Small intestine (tissue), 7 donors: ENCODE data around the gene OR2V2. TPM values are rescaled to one million over a fixed set of nuclear protein-coding genes. Genes with fewer than 3 reads are reported as not detected.
A peak's percentile ranks its signal among the peaks of the same experiment; 100 is the strongest.
"Not testable (repeated sequence)": the region's sequence is repeated elsewhere in the genome, so short reads cannot be mapped to it uniquely, and the experiment has no call there.

ENCODE experiments used
- DNase-seq, 2 donors: peaks; one replicate each; pipeline versions ENCODE4 v3.0.0 to v3.0.0-alpha.2; 2013
- FAIRE-seq: peaks from 2 replicates; lab custom pipeline; 2012; peaks lifted over from hg19 to GRCh38; lab: Jason Lieb, UNC
- H3K27ac ChIP-seq, 3 donors: one replicate each; pipeline ENCODE4 v1.5.1; 2013; ENCODE audit warnings: low read length in 2 of 3, mild to moderate bottlenecking in 2 of 3, control low read depth in 1 of 3, inconsistent platforms in 1 of 3, low read depth in 1 of 3, moderate library complexity in 1 of 3
- H3K27me3 ChIP-seq, 3 donors: one replicate each; pipeline ENCODE4 v1.6.1; 2013; ENCODE audit warnings: low read length in 3 of 3, inconsistent platforms in 1 of 3; ENCODE audit not compliant: control insufficient read depth in 3 of 3, insufficient read depth in 3 of 3
- H3K36me3 ChIP-seq, 3 donors: one replicate each; pipeline ENCODE4 v1.6.1; 2013; ENCODE audit warnings: low read length in 3 of 3, inconsistent platforms in 1 of 3, low read depth in 1 of 3, mild to moderate bottlenecking in 1 of 3, moderate library complexity in 1 of 3; ENCODE audit not compliant: control insufficient read depth in 3 of 3, insufficient read depth in 2 of 3
- H3K4me1 ChIP-seq, 3 donors: one replicate each; pipeline ENCODE4 v1.6.1; 2013; ENCODE audit warnings: low read length in 2 of 3, inconsistent platforms in 1 of 3, low read depth in 1 of 3, mild to moderate bottlenecking in 1 of 3, moderate library complexity in 1 of 3; ENCODE audit not compliant: control insufficient read depth in 3 of 3, insufficient read depth in 2 of 3
- H3K4me3 ChIP-seq, 3 donors: one replicate each; pipeline ENCODE4 v1.5.1; 2013; ENCODE audit warnings: low read length in 3 of 3, control low read depth in 1 of 3, inconsistent platforms in 1 of 3, low read depth in 1 of 3, mild to moderate bottlenecking in 1 of 3, moderate library complexity in 1 of 3
- H3K9me3 ChIP-seq, 2 donors: one replicate each; pipeline ENCODE4 v1.6.1; 2013; ENCODE audit warnings: low read depth in 1 of 2, low read length in 1 of 2; ENCODE audit not compliant: control insufficient read depth in 2 of 2, insufficient read depth in 1 of 2
- WGBS, 3 donors: extraction: QIAGEN DNeasy Blood & Tissue Kit; methylation state at CpG; one replicate each; pipeline ENCODE4 v1.1.7; 2013; 5-methylcytosine and 5-hydroxymethylcytosine counted together
- polyA plus RNA-seq, 4 donors: library from polyadenylated mRNA; stranded (reverse) in 3 of 4; unstranded in 1 of 4; fragments of 200-250 nt in 3 of 4; fragments of 120-200 nt in 1 of 4; gene quantifications; one replicate each; pipeline versions ENCODE4 v1.2.1 to v1.2.3, GENCODE V29; 2013
- donor health status: healthy with polysubstance abuse.
- donor health status: control.
- donor health status: control.
- donor health status: Bipolar disorder and iron deficiency.
- donor health status: healthy.

Gene OR2V2
- polyA plus RNA-seq, 4 donors, result not detected

DNA sequence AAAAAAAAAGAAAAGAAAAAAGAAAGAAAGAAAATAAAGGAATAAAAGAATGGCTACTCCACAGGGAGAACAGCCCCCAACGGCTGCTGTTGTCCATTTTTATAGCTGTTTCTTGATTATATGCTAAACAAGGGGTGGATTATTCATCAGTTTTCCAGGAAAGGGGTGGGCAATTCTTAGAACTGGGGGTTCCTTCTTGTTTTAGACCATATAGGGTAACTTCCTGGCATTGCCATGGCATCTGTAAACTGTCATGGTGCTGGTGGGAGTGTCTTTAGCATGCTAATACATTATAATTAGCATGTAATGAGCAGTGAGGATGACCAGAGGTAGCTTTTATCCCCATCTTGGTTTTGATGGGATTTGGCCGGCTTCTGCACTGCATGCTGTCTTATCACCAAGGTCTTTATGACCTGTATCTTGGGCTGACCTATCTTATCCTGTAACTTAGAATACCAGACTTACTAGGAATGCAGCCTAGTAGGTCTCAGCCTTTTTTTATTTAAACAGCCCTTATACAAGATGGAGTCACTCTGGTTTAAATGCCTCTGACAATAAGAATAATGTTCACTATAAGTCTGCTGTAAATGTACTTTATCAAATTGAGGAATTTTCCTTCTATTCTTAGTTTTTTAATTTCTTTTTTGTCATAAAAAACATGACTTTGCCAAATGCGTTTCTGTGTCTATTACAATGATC lies 29.0 kb downstream of the OR2V2 start:
- WGBS, 3 donors, result 33 to 60% (median 49%) methylated on average over 3 of the region's 3 CpGs
- DNase-seq, result no peak
- no peaks in the 10 kb centered on the region for H3K4me1 ChIP-seq
- peaks cover 0 to 41% (median 15%) of the 10 kb centered on the region in 3 donors for H3K27me3 ChIP-seq
- H3K4me3 ChIP-seq, result no peak overlapping the region
- no peaks in the 10 kb centered on the region for H3K9me3 ChIP-seq
- FAIRE-seq, result no peak
- no peaks in the 10 kb centered on the region for H3K36me3 ChIP-seq
- H3K27ac ChIP-seq, result no peak overlapping the region

- FAIRE-seq, result not testable (repeated sequence)
These were observed 30.2 kb downstream of the OR2V2 start for GRCh38 chr5:181177559-181177958.

GRCh38 chr5:181181650-181182565 lies 34.5 kb downstream of the OR2V2 start:
- H3K27ac ChIP-seq, result no peak overlapping the region
- H3K4me1 ChIP-seq, result no peaks in the 10 kb centered on the region
- no peak overlapping the region for H3K4me3 ChIP-seq
- H3K36me3 ChIP-seq, result no peaks in the 10 kb centered on the region
- H3K27me3 ChIP-seq, result peaks cover 0 to 19% (median 0%) of the 10 kb centered on the region in 3 donors
- WGBS, 3 donors, result 36 to 46% (median 43%) methylated on average over 25 of the region's 25 CpGs
- DNase-seq, result peak; percentile 73 to 76
- no peak for FAIRE-seq
- H3K9me3 ChIP-seq, result no peaks in the 10 kb centered on the region

More at GRCh38 chr5:181177559-181177958, 30.2 kb downstream of the OR2V2 start:
- not testable (repeated sequence) for H3K9me3 ChIP-seq, H3K4me1 ChIP-seq, DNase-seq, H3K27ac ChIP-seq, H3K36me3 ChIP-seq, H3K4me3 ChIP-seq
- WGBS, 3 donors, result 62 to 69% (median 63%) methylated on average over 14 of the region's 14 CpGs
- peaks cover 0 to 31% (median 13%) of the 10 kb centered on the region in 3 donors for H3K27me3 ChIP-seq

DNA sequence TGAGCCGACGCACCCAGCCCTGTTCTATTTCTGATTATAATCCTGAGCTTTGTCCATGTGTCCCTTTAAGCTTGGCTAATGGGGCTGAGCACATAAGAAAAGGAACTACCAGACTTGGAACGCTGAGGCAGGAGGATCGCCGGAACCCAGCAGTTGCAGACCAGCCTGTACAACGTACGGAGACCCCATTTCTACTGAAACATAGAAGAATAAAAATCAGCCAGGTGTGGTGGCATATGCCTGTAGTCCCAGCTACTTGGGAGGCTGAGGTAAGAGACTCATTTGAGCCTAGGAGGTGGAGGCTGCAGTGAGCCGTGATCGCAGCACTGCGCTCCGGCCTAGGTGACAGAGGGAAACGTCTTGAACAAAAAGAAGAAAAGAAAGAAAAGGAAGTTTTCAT lies 35.3 kb downstream of the OR2V2 start:
- FAIRE-seq (no peak), DNase-seq (no peak)
- Histone ChIP-seq H3K36me3 (no peaks in the 10 kb centered on the region), H3K4me3 (no peak overlapping the region), H3K9me3 (no peaks in the 10 kb centered on the region), H3K4me1 (peaks cover 0 to 1% (median 0%) of the 10 kb centered on the region in 3 donors), H3K27me3 (peaks cover 0 to 15% (median 0%) of the 10 kb centered on the region in 3 donors), H3K27ac (no peak overlapping the region)
- 53 to 72% (median 58%) methylated on average over 12 of the region's 12 CpGs for WGBS, 3 donors

- Histone ChIP-seq H3K36me3 (no peaks in the 10 kb centered on the region), H3K4me1 (peaks cover 0 to 3% (median 0%) of the 10 kb centered on the region in 3 donors), H3K27me3 (peaks cover 0 to 12% (median 0%) of the 10 kb centered on the region in 3 donors), H3K27ac (no peak overlapping the region), H3K4me3 (peak overlapping the region in 1 of 3 donors; percentile 47), H3K9me3 (no peaks in the 10 kb centered on the region)
- 68 to 78% (median 73%) methylated on average over 16 of the region's 16 CpGs for WGBS, 3 donors
- FAIRE-seq (no peak), DNase-seq (no peak)
These were observed 37.4 kb downstream of the OR2V2 start for GRCh38 chr5:181184845-181185216.

DNA sequence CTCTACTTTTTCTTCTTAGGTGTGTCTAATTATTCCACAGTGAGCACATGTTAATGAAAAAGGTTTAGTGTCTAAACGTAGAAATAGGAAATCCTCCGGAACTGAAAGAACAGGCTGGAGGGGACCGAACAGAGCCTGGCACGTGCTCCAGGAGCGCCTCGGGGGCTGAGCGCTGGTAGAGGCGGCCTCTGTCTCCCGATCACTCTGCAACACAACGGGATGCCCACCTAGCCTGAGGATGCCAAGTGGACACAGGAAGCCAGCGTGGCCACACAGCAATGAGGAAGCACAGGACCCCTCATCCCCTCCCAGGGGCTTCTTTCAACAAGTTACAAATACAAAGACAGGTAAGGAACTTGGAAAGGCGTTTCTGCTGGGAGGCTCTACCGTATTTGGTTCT lies 38.2 kb downstream of the OR2V2 start:
- Histone ChIP-seq H3K4me1 (peaks cover 0 to 3% (median 0%) of the 10 kb centered on the region in 3 donors), H3K27me3 (peaks cover 0 to 11% (median 0%) of the 10 kb centered on the region in 3 donors), H3K4me3 (no peak overlapping the region), H3K36me3 (no peaks in the 10 kb centered on the region), H3K9me3 (no peaks in the 10 kb centered on the region), H3K27ac (no peak overlapping the region)
- FAIRE-seq (no peak), DNase-seq (no peak)
- 90 to 93% (median 91%) methylated on average over 13 of the region's 13 CpGs for WGBS, 3 donors

DNA sequence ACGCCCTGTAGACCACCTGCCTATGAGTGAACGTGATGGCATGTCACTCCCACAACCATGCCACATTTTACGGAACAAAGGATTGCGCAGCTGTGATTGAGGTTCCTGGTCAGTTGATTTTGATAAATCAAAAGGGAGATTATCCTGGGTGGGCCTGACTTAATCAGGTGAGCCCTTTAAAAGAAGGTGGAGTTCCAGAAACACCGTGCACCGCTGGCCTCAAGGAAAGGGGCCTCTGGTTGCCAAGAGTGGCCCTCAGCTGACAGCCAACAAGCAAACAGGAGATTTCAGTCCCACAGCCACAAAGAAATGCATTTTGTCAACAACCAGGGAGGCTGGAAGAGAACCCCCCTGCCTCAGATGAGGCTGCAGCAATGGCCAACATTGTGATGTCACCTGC lies 38.6 kb downstream of the OR2V2 start:
- Histone ChIP-seq H3K27me3 (peaks cover 0 to 10% (median 0%) of the 10 kb centered on the region in 3 donors), H3K36me3 (no peaks in the 10 kb centered on the region), H3K9me3 (no peaks in the 10 kb centered on the region), H3K4me3 (no peak overlapping the region), H3K4me1 (peaks cover 0 to 3% (median 0%) of the 10 kb centered on the region in 3 donors), H3K27ac (no peak overlapping the region)
- WGBS, 3 donors, result 73 to 85% (median 81%) methylated on average over 6 of the region's 6 CpGs
- FAIRE-seq (no peak), DNase-seq (no peak)

- H3K27me3 ChIP-seq, result peaks cover 0 to 8% (median 0%) of the 10 kb centered on the region in 3 donors
- FAIRE-seq (no peak), DNase-seq (no peak)
- no peaks in the 10 kb centered on the region for H3K9me3 ChIP-seq
- no peaks in the 10 kb centered on the region for H3K36me3 ChIP-seq
- 26 to 42% (median 27%) methylated on average over 8 of the region's 8 CpGs for WGBS, 3 donors
- peak overlapping the region in 1 of 3 donors; percentile 40 for H3K4me3 ChIP-seq
- H3K4me1 ChIP-seq, result peaks cover 0 to 3% (median 0%) of the 10 kb centered on the region in 3 donors
- peak overlapping the region in 1 of 3 donors; percentile 46 for H3K27ac ChIP-seq
These were observed 39.7 kb downstream of the OR2V2 start for GRCh38 chr5:181186986-181187499.
